ENCODE results near the gene SERPINB1.

DNA sequence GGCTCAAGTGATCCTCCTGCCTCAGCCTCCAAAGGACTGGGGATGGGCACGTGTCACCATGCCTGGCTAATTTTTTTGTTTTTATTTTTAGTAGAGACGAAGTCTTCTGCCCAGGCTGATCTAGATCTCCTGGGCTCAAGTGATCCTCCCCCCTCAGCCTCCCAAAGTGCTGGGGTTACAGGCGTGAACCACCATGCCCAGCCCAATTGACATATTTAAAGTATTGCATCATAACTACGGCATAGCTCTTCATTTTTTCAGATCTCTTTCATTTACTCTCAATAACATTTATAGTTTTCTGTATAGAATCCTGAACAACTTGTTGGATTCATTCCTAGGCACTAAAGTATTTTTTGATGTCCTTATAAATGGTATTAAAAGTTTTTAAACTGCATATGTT is 13.0 kb downstream of the SERPINB1 start:
- TF ChIP-seq, protein P1, sequence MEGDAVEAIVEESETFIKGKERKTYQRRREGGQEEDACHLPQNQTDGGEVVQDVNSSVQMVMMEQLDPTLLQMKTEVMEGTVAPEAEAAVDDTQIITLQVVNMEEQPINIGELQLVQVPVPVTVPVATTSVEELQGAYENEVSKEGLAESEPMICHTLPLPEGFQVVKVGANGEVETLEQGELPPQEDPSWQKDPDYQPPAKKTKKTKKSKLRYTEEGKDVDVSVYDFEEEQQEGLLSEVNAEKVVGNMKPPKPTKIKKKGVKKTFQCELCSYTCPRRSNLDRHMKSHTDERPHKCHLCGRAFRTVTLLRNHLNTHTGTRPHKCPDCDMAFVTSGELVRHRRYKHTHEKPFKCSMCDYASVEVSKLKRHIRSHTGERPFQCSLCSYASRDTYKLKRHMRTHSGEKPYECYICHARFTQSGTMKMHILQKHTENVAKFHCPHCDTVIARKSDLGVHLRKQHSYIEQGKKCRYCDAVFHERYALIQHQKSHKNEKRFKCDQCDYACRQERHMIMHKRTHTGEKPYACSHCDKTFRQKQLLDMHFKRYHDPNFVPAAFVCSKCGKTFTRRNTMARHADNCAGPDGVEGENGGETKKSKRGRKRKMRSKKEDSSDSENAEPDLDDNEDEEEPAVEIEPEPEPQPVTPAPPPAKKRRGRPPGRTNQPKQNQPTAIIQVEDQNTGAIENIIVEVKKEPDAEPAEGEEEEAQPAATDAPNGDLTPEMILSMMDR (IDR thresholded peaks at IDR 0.05), result no peak
- TF ChIP-seq EZH2phosphoT487 (IDR thresholded peaks at IDR 0.05) (no peak), EZH2 (IDR thresholded peaks at IDR 0.05) (no peak)

All from neural progenitor cell (in vitro differentiated cells).